Measurements from ENCODE around the gene NUMB. TPM values are rescaled to one million over a fixed set of nuclear protein-coding genes. Genes with fewer than 3 reads are reported as not detected.
A peak's percentile ranks its signal among the peaks of the same experiment; 100 is the strongest.

Gene NUMB
- total RNA-seq, 1 donor from 2014 or later: 18.2 TPM

DNA sequence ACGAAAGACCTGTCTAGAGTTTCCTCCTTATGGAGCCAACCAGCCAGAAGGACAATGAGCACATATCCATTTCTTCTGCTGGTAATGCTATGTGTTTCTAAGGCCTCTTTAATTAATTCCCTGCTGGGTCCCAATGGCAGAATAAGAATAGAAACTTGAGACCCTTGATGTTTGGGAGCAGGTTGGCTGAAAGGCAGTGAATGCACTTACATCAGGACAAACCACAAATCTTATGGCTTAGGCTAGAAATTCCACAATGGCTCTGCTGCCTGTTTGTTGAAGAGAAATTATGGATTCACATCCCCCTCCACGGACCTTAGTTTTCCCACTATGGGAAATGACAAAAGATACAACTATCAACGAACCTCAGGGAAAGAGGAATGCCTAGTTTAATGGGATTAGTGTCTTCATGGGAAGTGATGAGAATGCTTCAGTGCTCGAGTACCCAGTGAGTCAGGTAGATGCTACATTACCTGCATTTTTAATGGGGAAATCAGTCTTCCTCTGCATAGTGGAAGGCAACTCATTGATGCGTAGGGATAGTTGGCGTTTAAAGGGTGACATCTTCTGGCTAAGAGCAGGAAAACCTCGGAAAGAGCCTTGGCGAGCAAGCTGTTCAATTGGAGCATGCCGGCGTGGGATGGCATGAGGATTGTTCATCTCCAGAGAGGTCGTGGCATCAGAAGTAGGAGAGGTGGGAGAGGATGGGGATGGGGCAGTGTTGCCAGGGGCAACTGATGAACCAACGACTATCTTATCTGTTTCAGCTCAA lies 174.6 kb downstream of the NUMB start:
- FAIRE-seq (peak; percentile 75), DNase-seq (ENCODE audit: low read depth) (peak; percentile 31)
- Histone ChIP-seq H3K4me3 (ENCODE audit: low read depth, low read length) (no peak overlapping the region), H3K36me3 (ENCODE audit: control insufficient read depth, insufficient read depth, low read length) (peaks cover 12% of the 10 kb centered on the region), H3K27me3 (ENCODE audit: control insufficient read depth, insufficient read depth, low read length) (no peaks in the 10 kb centered on the region)
- TF ChIP-seq, protein P1, sequence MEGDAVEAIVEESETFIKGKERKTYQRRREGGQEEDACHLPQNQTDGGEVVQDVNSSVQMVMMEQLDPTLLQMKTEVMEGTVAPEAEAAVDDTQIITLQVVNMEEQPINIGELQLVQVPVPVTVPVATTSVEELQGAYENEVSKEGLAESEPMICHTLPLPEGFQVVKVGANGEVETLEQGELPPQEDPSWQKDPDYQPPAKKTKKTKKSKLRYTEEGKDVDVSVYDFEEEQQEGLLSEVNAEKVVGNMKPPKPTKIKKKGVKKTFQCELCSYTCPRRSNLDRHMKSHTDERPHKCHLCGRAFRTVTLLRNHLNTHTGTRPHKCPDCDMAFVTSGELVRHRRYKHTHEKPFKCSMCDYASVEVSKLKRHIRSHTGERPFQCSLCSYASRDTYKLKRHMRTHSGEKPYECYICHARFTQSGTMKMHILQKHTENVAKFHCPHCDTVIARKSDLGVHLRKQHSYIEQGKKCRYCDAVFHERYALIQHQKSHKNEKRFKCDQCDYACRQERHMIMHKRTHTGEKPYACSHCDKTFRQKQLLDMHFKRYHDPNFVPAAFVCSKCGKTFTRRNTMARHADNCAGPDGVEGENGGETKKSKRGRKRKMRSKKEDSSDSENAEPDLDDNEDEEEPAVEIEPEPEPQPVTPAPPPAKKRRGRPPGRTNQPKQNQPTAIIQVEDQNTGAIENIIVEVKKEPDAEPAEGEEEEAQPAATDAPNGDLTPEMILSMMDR (IDR thresholded peaks at IDR 0.05; ENCODE audit: insufficient read depth, low read length, severe bottlenecking): peak; percentile 36

DNA sequence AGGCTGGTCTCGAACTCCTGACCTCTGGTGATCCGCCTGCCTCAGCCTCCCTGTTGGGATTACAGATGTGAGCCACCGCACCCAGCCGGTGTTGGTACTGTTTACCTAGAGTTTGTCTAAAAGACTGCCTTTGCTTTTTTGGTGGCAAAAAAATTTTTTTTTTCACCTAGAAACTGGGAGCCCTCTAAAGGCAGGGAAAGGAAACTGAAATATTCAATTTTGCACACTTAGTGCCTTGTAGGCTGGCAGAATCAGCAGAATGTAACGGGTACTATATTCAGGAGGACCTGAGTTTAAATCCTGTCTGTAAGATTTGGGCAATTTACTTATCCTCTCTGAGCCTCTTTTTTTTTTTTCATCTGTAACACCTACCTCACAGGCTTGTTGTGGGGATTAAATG lies 177.4 kb downstream of the NUMB start:
- no peak for FAIRE-seq
- Histone ChIP-seq H3K36me3 (ENCODE audit: control insufficient read depth, insufficient read depth, low read length) (peaks cover 21% of the 10 kb centered on the region), H3K4me3 (ENCODE audit: low read depth, low read length) (no peak overlapping the region), H3K27me3 (ENCODE audit: control insufficient read depth, insufficient read depth, low read length) (no peaks in the 10 kb centered on the region)
- TF ChIP-seq, protein P1 (IDR thresholded peaks at IDR 0.05; ENCODE audit: insufficient read depth, low read length, severe bottlenecking): no peak
- DNase-seq (ENCODE audit: low read depth): no peak

- DNase-seq (ENCODE audit: low read depth): no peak
- peaks cover 22% of the 10 kb centered on the region for H3K36me3 ChIP-seq (ENCODE audit: control insufficient read depth, insufficient read depth, low read length)
- no peak overlapping the region for H3K4me3 ChIP-seq (ENCODE audit: low read depth, low read length)
- no peaks in the 10 kb centered on the region for H3K27me3 ChIP-seq (ENCODE audit: control insufficient read depth, insufficient read depth, low read length)
- TF ChIP-seq, protein P1 (IDR thresholded peaks at IDR 0.05; ENCODE audit: insufficient read depth, low read length, severe bottlenecking): no peak
- no peak for FAIRE-seq
Observed at GRCh38 chr14:73277376-73277775, 181.0 kb downstream of the NUMB start.

- TF ChIP-seq, protein P1 (IDR thresholded peaks at IDR 0.05; ENCODE audit: insufficient read depth, low read length, severe bottlenecking): no peak
- peaks cover 19% of the 10 kb centered on the region for H3K36me3 ChIP-seq (ENCODE audit: control insufficient read depth, insufficient read depth, low read length)
Observed at GRCh38 chr14:73276836-73277235, 181.5 kb downstream of the NUMB start.

DNA sequence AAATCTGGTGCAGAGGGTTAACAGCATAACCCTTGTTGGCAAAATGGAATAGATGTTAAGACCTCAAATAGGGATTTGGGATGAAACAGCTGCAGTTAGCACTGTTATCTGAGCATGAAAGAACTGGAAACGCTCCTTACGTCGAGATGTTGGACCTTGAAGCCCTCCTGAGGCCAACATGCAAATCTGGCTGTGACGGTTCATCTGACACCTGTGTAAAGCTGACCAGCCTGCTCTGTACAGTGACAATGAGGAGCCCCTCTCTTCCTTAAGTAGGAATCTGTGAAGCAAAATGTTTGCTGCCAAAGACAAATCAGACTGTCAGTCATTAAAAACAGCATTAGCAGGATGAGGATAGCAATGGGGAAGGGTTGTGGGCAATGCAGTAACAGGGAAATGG lies 184.5 kb downstream of the NUMB start:
- TF ChIP-seq, protein P1 (IDR thresholded peaks at IDR 0.05; ENCODE audit: insufficient read depth, low read length, severe bottlenecking): no peak
- Histone ChIP-seq H3K4me3 (ENCODE audit: low read depth, low read length) (no peak overlapping the region), H3K27me3 (ENCODE audit: control insufficient read depth, insufficient read depth, low read length) (no peaks in the 10 kb centered on the region), H3K36me3 (ENCODE audit: control insufficient read depth, insufficient read depth, low read length) (peaks cover 16% of the 10 kb centered on the region)
- FAIRE-seq (no peak), DNase-seq (ENCODE audit: low read depth) (no peak)

More at GRCh38 chr14:73276836-73277235, 181.5 kb downstream of the NUMB start:
- DNase-seq (ENCODE audit: low read depth): no peak
- Histone ChIP-seq H3K27me3 (ENCODE audit: control insufficient read depth, insufficient read depth, low read length) (no peaks in the 10 kb centered on the region), H3K4me3 (ENCODE audit: low read depth, low read length) (no peak overlapping the region)
- FAIRE-seq: no peak

DNA sequence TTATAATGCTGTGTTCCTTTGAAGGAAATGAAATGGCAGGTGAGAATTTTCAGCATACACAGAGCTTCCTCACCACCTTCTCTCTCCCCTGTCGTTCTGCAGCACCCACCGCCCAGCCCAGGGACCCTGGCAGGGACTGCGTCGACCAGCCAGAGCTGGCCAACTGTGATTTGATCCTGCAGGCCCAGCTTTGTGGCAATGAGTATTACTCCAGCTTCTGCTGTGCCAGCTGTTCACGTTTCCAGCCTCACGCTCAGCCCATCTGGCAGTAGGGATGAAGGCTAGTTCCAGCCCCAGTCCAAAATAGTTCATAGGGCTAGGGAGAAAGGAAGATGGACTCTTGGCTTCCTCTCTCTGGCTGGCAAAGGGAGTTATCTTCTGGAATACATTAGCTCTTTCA lies 186.0 kb downstream of the NUMB start:
- TF ChIP-seq, protein P1 (IDR thresholded peaks at IDR 0.05; ENCODE audit: insufficient read depth, low read length, severe bottlenecking): no peak

More for the DNA sequence above, 186.0 kb downstream of the NUMB start:
- FAIRE-seq: no peak
- no peak for DNase-seq (ENCODE audit: low read depth)
- no peaks in the 10 kb centered on the region for H3K27me3 ChIP-seq (ENCODE audit: control insufficient read depth, insufficient read depth, low read length)
- H3K4me3 ChIP-seq (ENCODE audit: low read depth, low read length): no peak overlapping the region
- peaks cover 16% of the 10 kb centered on the region for H3K36me3 ChIP-seq (ENCODE audit: control insufficient read depth, insufficient read depth, low read length)
